ENCODE data around the gene ALOX15.

DNA sequence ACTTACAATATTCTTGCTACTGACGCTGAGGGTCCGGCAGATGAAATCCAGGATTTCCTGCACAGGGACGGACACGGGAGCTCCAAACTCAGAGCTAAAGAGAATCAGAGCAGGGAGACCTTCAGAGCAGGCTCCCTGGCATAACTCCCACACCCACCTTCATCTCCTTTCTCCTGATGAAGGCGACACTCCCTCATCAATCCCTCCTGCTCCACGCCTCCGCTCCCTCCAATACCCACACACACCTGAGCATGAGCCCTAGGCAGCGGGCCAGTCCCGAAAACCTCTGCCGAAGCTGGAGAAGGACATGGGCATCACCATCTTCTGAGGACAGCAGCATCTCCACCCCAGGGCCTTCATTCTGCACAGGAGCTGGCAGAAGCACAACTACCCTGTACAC, 34.3 kb upstream of the ALOX15 start:
- TF ChIP-seq, protein P1, sequence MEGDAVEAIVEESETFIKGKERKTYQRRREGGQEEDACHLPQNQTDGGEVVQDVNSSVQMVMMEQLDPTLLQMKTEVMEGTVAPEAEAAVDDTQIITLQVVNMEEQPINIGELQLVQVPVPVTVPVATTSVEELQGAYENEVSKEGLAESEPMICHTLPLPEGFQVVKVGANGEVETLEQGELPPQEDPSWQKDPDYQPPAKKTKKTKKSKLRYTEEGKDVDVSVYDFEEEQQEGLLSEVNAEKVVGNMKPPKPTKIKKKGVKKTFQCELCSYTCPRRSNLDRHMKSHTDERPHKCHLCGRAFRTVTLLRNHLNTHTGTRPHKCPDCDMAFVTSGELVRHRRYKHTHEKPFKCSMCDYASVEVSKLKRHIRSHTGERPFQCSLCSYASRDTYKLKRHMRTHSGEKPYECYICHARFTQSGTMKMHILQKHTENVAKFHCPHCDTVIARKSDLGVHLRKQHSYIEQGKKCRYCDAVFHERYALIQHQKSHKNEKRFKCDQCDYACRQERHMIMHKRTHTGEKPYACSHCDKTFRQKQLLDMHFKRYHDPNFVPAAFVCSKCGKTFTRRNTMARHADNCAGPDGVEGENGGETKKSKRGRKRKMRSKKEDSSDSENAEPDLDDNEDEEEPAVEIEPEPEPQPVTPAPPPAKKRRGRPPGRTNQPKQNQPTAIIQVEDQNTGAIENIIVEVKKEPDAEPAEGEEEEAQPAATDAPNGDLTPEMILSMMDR (IDR thresholded peaks at IDR 0.05): no peak
- TF ChIP-seq POLR2A (IDR thresholded peaks at IDR 0.05): no peak
